GM12892 (cell line): ENCODE measurements around the gene NKD1.

Experiments used
- POLR2A ChIP-seq: IDR thresholded peaks from 2 replicates; pipeline ENCODE4 v1.6.1; 2011; ENCODE audit warnings: low read depth, low read length, control low read depth
- POLR2AphosphoS5 ChIP-seq: IDR thresholded peaks from 2 replicates; pipeline ENCODE4 v1.6.1; 2011; ENCODE audit warnings: low read depth, low read length, control low read depth
- TAF1 ChIP-seq: IDR thresholded peaks from 2 replicates; pipeline ENCODE4 v1.6.1; 2011; ENCODE audit warnings: low read depth, mild to moderate bottlenecking, control low read depth, low read length, borderline replicate concordance

- TF ChIP-seq POLR2AphosphoS5 (no peak), TAF1 (no peak), POLR2A (no peak)
Measured at GRCh38 chr16:50669741-50670140, 121.5 kb downstream of the NKD1 start.
